HG03521 (cell line): ENCODE measurements around the gene LONP1.
"Not testable (repeated sequence)": the region's sequence is repeated elsewhere in the genome, so short reads cannot be mapped to it uniquely, and the experiment has no call there.

Experiments used
- ATAC-seq: cut with Tn5 transposase; IDR thresholded peaks from one replicate; pipeline ENCODE4 v1.9.1; 2021; ENCODE audit warnings: mild to moderate bottlenecking, moderate library complexity; ENCODE audit not compliant: unreplicated experiment

Gene LONP1

DNA sequence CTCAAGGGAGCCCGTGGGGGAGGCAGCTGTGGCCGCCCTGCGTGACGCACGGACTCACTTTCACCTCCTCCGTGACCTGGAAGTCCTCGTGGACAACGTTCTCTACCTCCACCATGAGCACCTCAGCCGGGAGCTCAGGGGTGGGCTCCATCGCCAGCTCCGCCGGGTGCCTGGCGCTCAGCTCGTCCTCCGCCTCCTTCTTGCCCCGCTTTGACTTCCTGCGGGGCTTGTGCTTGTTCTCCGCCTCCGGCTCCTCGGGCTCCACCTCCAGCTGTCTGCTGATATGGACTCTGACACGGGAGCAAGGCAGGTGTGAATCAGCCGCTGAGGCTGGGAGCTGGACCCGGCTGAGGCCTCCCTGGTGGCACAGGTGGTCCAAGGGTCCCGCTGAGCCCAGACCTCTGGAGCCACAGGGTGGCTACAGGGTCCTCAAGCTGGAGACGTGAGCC lies 8.2 kb downstream of the LONP1 start:
- no peak for ATAC-seq

DNA sequence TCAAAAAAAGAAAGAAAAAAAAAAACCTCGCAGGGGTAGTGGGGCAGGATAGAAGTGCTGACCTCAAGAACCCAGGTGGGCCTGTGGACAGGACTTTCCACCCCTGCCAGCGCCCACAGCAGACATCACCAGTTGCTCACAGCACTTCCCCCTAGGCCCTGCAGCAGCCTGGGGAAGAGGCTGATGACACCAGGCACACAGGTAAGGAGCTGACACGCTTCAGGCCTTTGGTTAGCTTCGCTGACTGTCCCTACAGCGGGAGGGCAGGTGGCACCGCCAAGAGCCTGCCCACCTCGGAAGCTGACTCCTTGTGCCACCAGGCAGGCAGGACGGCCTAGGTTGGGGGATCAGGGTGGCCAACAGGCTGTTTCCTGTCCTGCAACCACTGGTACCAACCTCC lies 8.9 kb downstream of the LONP1 start:
- ATAC-seq = no peak

DNA sequence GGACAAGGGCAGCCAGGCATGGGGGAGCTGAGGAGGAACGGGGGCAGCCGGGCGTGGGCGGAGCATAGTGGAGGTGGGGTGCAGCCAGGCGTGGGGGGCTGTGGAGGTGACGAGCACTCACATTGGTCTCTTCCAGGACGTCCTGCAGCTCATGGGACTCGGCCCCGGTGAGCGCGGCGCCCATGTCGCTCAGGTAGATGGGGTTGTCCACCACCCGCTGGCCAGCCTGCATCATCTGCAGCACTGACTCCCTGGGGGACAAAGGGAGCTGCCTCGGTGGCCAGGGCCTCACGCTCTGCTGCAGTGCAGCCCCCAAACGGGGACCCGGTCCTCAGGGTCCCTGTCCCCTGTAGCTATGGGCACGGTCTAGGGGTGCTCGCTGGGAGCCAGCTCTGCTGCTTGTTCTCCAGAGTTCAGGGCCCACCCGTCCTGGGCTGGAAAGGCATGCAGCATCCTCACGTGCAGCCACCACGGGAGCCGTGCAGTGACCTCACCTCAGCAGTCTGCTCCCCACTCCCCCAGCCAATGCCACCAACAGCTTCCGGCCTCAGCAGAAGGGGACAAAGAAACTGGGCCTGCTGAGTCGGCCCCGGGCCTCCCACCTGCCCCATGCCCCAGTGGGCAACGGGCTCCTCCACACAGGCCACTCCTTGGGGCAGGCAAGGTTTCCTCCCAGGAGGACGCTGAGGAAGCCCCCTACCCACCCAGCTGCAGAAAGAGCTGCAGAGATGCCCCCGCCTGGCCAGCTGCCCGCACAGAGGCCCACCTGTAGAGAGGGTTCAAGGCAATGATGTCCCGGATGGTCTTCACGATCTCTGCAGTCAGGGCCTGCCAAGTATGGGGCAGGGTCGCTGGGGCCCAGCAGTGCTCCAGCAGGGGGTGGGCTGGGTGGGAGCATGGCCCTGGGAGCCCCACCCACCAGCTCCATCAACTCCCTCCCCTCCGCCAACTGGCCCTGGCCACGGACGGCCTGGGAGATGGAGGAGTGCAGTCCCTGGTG lies 12.1 kb downstream of the LONP1 start:
- no peak for ATAC-seq

DNA sequence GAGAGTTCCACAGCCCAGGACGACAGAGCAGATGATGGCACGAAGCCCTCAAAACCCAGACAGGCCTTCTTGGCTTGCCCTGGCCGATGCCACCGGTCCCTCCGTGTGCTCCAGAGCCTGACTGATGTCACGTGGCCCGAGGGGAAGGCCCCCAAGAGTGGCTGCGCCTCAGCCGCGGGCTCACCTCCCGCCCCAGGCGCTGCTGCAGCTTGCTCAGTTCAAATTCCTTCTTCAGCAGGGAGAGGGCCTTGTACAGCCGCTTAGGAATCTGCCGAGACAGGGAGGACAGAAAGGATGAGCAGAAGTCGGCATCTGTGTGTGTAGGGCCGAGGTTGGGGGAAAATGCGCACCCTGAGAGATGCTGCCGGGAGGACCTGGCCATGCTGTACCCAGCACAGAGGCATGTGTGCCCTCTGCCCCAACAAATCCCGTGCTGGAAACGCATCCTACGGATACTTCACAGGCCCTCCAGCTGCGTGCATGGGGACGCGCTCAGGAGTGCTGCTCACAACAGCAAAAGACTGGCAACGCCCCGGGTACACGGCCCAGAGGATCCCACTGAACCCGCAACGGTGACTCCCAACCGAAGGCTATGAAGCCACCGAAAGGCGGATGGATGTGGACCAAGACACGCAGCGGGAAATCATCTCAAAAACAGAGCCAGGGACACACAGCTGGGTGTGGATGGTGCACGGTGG lies 12.9 kb downstream of the LONP1 start:
- ATAC-seq = no peak

DNA sequence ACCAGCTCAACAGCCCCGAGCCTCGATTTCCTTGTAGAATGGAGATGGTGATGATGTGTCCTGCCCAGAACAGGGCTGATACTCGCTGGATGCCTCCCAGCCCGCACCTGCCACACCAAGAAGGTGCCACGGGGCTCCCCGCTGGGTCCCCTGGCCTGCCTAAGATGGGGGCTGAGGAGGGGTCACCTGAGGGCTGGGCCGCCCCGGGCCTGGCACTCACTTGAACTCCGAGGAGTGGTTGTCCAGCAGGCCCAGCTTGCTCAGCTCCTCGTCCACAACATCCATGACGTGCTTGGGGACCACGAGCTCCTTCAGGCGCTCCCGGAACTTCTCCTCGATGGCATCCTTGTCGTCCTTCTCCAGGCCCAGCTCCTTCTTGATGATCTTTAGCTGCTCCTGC lies 14.4 kb downstream of the LONP1 start:
- no peak for ATAC-seq

DNA sequence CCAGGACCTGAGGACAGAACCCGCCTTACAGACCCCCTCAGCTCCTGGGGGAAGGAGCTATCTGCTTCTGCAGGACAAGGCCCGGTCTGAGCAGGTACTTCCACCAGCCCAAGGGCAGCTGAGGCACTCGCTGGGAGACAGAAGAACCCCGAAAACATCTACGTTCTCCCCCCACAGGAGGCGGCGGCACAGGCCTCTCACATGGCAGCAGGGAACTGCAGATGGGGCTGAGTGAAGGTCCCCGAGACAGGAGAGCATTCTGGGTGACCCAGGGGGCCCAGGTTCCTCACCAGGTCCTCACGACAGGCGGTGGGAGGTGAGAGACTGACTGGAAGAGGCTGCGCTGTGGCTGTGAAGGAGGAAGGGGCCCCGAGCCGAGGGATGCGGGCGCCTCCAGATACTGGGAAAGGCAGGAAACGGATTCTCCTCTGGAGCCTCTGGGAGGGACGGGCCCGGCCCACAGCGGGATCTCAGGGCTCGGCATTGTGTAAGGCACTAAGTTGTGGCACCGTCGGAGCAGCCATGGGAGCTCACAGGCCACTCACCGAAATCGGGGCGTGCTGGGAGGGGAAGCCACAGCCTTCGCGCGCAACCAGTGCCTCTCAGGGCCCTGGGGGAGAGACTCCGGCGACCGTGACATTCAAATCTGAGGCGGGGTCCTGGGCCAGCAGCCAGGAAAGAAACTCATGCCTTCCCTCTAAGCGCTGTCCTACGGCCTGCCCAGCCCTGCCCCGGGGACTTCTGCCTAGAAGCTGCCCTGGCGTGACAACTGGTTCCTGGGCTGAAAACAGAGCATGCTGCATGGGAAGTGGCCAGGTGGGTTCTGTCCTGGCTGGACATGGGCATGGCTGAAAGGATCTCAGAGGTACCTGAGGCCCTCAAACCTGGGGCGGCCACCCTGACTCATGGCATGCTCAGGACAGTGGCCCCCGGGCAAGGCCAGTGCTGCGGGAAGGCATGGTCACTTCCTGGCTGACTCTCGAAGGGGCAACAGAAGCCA lies 15.8 kb downstream of the LONP1 start:
- no peak for ATAC-seq

DNA sequence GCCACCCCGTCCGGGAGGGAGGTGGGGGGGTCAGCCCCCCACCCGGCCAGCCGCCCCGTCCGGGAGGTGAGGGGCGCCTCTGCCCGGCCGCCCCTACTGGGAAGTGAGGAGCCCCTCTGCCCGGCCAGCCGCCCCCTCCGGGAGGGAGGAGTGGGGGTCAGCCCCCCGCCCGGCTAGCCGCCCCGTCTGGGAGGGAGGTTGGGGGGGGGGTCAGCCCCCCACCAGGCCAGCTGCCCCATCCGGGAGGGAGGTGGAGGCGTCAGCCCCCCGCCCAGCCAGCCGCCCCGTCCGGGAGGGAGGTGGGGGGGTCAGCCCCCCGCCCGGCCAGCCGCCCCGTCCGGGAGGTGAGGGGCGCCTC lies 17.9 kb downstream of the LONP1 start:
- ATAC-seq = not testable (repeated sequence)

DNA sequence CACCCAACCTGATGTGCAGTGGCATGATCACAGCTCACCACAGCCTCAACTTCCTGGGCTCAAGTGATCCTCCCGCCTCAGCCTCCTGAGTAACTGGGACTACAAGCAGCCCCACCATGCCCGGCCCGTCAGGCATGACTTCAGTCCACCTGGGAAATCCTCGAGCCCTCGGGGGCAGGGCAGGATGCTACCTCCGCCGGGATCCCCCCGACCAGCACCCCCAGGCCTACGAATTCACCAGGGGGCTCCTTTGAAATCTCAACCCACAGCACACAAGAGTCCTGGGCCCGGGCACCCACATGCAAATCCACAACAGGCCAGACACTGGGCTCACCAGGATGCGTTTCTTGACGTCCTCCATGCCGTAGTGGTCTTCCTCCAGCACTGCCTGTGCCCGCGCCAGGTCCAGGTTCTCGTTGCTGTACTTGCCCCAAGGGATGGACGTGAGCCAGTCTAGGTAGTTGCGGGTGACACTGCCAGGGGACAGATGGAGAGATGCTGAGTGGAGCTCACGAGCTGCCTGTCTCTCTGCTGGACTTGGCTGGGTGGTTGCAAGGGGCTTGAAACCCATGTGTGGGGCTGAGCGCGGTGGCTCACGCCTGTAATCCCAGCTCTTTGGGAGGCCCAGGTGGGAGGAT lies 19.4 kb downstream of the LONP1 start:
- no peak for ATAC-seq

DNA sequence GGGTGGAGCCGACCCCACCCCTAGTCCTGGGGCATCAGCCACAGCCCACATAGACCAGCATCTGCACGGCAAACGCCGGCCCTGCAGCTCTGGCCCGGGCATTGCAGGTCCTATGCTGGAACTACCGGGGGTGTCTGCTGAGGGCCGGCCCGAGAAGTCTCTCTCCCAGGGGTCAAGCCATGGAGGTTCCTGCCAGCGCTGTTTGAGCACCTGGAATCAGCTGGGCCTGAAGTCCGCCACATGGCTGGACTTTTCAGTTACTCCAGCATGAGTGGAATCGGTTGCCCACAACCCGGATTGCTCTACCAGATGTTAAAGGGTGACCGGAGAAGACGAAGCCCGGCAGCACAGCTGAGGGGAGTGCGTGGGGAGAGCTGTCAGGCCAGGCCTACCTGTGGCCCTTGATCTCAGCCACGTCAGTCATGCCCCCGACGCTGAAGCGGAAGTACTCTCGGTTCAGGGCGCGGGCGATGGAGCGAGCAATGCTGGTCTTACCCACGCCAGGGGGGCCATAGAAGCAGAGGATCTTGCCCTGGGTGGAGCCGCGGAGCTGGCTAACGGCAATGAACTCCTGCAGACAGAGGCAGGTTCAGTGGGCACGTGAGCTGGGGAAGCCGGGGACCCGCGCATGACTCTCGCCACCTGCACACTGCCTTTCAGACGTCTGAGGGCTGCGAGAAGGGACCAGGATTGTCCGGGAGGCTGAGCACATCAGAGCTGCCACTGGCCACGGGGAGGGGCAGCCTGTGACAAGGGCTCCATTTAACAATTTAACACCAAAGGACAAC lies 21.1 kb downstream of the LONP1 start:
- no peak for ATAC-seq

DNA sequence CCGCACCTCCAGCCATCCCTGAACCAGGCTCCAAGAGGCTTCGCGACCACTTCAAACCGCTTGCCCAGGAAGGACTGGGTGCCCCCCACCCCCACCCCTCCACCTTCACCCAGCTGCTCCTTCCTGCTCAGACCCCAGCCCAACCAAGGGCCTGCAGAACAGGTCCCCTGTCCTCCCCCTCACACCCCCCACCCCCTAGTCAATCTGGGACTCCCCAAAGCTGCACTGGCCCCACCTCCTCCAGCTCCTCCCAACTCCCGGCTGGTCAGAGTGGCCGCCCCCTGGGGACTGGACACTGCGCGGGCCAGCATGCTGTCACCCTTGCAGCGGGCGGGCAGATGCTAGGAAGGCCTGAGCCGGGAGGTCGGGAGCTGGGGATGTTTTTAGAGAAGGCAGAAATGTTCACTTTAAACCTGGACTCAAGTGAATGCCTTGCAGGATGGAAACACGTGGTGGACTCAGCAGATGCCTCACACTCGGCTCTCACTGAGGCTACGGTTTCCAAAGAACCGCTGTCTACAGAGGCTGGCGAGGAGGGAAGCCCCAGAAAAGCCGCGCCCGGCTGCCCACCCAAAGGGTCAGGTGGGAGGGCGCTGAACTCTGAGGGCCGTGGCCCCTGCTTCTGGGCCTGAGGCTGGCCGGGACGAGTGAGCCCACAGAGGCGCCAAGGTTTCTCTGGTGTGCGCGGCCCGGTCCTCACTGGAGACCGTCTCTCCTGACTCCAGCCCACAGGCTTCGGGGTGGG lies 21.9 kb downstream of the LONP1 start:
- no peak for ATAC-seq

DNA sequence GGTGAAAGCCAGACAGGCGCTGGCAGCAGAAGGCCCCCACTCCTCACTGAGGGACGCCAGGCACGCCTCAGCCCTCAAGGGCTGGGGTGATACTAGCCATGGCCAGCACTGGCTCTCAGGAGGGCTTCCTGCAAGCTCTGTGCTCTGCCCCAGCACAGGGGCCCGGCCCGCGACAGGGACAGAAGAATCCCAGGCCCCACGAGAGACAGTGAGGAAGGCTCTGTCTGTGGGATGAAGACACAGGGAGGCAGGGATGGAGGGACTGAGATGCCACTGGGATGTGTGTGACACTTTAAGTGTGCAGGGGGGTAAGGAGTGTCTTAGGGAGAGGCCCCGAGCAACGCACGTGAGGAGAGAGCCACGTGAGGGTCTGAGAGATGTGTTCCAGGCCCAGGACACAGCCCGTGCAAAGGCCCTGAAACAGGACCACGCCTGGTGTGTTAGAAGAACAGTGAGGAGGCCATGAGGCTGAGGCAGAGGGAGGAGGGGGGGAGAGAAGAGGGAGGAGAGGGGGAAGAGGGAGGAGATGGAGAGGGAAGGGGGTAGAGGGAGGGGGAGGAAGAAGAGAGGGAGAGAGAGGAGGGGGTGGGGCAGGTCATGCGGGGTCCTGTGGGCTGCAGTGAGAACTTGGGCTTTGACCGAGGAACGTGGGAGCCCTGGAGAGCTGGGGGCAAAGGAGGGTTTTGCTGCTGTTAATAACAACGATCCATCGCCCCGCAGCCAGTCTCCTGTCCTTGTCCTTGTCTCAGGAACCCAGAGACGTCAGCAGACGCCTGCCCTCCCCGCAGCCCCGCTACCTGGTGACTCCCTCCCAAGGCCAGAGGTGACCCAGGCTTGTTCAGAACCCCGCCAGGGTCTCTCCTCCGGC lies 22.7 kb downstream of the LONP1 start:
- no peak for ATAC-seq

DNA sequence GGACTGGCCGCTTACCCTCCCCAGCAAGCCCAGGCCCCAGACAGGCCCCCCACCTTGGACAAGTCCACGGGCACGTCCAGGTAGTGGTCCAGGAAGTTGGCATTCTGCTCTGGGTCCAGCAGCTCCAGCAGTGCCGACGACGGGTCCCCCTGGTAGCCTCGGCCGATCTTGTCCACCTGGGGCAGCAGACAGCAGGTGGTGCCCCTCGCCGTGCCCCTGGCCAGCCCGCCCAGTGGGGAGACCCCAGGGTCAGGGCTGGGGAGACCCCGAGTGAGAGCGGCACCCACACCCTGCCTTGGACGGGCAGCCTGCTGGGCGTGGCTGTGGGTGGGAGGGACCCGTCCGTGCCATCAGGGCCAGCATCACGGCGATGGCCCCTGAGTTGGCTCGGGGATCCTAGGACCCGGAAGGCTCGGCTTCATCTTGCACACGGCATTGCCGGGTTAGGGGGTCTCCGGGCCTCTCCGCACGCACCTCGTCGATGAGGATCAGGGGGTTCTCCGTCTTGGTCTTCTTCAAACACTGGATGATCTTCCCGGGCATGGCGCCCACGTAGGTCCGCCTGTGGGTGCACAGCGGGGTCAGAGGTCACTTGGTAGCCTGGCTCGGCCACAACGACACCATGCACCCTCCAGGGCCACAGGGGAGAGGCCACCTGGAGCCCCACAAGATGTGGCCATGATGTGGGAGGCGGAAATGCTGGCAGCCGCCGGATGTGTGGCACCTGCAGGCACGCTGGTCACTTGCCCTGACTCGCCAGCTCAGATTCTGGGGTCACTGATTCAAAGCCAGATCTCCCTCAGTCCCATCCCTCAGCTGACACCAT lies 23.5 kb downstream of the LONP1 start:
- ATAC-seq = no peak

DNA sequence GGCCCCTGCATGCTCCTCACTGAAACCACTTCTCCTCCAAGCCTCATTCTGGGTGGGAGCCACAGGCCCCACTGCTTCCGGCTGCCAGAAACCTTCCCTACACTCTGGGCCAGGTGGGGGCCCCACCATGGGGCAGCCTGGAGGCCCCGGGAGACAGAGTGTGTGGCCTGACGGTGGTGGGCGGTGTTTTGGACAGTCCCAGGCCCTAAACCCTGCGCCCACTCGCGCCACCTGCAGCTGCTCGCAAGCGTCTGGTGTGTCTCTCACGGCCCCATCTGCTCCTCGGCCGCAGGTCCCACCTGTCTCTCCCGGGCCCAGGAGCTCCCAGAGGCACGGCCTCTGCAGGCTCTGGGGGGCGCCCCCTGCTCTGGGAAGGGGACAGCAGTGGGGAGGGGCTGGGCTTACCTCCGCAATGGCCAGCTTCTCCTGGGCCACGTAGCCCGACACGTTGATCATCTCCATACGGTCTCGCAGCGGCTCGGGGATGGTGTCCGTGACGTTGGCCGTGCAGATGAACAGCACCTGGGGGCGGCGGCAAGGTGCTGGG lies 24.2 kb downstream of the LONP1 start:
- ATAC-seq = no peak

DNA sequence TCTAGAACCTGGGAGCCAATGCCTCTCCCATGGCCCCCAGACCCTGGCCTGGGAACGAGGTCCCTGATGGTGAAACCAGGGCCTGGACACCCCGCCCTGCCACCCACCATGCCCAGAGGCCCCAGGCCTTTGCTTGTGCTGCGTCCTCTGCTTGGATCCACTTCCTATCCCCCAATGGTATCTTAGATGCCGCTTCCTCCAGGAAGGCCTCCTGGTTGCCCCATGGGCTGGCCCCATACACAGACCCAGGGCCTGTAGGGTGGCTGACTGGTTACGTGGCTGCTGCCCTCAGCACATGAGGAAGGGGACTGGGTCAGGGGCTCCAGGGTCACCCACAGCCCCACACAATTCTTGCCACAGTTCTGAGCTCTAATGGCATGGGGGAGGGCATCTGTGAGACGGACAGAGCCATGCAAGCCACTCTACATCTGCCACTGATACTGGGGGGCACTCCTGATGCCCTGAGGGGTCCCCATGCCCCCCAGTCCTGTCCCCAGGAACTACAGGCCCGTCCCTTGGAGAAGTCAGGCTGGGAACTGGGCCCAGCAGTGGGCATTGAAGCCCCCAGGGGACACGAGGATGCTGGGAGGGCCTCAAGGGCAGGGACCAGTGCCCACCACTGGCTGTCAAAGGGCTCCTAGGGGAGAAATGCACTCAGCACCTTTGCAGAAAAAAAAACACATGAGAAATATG lies 24.8 kb downstream of the LONP1 start:
- no peak for ATAC-seq

DNA sequence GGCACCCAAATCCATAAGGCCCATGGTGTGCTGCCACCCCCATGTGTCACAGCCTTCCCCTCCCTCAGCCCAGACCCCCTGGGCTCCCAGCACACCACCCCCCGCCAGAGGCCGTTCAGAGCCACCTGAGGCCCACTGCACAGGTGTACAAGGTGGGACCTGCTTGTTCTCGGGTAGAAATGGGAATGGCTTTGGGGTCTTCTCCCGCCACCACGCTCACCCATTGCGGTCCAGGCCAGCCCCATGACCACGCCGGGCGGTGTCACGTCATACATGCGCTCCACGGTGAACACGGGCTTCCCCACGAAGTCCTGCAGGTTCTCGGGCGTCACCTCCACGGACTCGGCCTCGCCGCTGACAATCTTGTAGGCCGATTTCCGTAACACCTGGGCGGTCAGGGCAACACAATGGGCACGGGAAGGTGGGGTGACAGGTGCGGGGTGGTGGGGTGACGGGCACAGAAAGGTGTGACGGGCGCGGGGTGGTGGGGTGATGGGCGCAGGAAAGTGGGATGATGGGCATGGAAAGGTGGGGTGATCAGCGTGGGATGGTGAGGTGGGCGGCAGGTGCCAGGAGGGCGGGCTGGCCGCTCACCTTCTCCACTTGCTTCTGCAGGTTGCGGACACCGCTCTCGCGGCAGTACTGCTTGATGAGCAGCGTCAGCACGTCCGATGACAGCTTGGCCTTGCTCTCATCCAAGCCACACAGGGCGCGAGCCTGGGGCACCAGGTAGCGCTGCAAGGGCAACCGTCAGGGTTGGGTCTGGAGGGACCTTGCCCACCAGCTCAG lies 25.6 kb downstream of the LONP1 start:
- ATAC-seq = no peak
